ENCODE data around the gene NTM. TPM values are rescaled to one million over a fixed set of nuclear protein-coding genes. Genes with fewer than 3 reads are reported as not detected.

Gene NTM
- total RNA-seq, 4 donors from 2014 or later: 0.78 to 1.1 (median 0.88) TPM; not detected in 1

GRCh38 chr11:131924457-131925201, 554.2 kb downstream of the NTM start:
- intact Hi-C loops (cut with DNase I): no loop called here
- H3K36me3 ChIP-seq: no peaks in the 10 kb centered on the region
- H3K27ac ChIP-seq: no peak overlapping the region
- no peaks in the 10 kb centered on the region for H3K27me3 ChIP-seq
- H3K9me3 ChIP-seq: no peaks in the 10 kb centered on the region
- H3K4me3 ChIP-seq (replicated peaks in 1 of 3): no peak overlapping the region
- no peaks in the 10 kb centered on the region for H3K4me1 ChIP-seq
- no peak for DNase-seq
- TF ChIP-seq POLR2A (IDR thresholded peaks at IDR 0.05) (no peak), CTCF (IDR thresholded peaks at IDR 0.05) (no peak)
- WGBS, 2 donors: 36 to 39% methylated on average over 4 of the region's 4 CpGs

- intact Hi-C loops (cut with DNase I): no loop called here
- Histone ChIP-seq H3K4me1 (no peaks in the 10 kb centered on the region), H3K27ac (no peak overlapping the region), H3K9me3 (no peaks in the 10 kb centered on the region), H3K36me3 (no peaks in the 10 kb centered on the region), H3K27me3 (no peaks in the 10 kb centered on the region), H3K4me3 (replicated peaks in 1 of 3) (no peak overlapping the region)
- DNase-seq: no peak
- TF ChIP-seq CTCF (IDR thresholded peaks at IDR 0.05) (no peak), POLR2A (IDR thresholded peaks at IDR 0.05) (no peak)
- 91 to 99% methylated on average over 4 of the region's 4 CpGs for WGBS, 2 donors
These were observed 555.4 kb downstream of the NTM start for GRCh38 chr11:131925829-131926228.

- no peak for DNase-seq
- no peak overlapping the region for H3K27ac ChIP-seq
- no peaks in the 10 kb centered on the region for H3K36me3 ChIP-seq
- WGBS, 2 donors: 78 to 80% methylated on average over 11 of the region's 11 CpGs
- no peaks in the 10 kb centered on the region for H3K4me1 ChIP-seq
- no peak overlapping the region for H3K4me3 ChIP-seq (replicated peaks in 1 of 3)
- TF ChIP-seq CTCF (IDR thresholded peaks at IDR 0.05) (no peak), POLR2A (IDR thresholded peaks at IDR 0.05) (no peak)
- H3K27me3 ChIP-seq: no peaks in the 10 kb centered on the region
- H3K9me3 ChIP-seq: no peaks in the 10 kb centered on the region
- intact Hi-C loops (cut with DNase I): no loop called here
These were observed 558.6 kb downstream of the NTM start for GRCh38 chr11:131928992-131929391.

- 73 to 85% methylated on average over 13 of the region's 13 CpGs for WGBS, 2 donors
- H3K27me3 ChIP-seq: no peaks in the 10 kb centered on the region
These were observed 562.3 kb downstream of the NTM start for GRCh38 chr11:131932584-131933325.

GRCh38 chr11:131934006-131934405, 563.6 kb downstream of the NTM start:
- Histone ChIP-seq H3K27me3 (no peaks in the 10 kb centered on the region), H3K4me3 (replicated peaks in 1 of 3) (no peak overlapping the region), H3K9me3 (no peaks in the 10 kb centered on the region), H3K36me3 (no peaks in the 10 kb centered on the region), H3K27ac (no peak overlapping the region), H3K4me1 (no peaks in the 10 kb centered on the region)
- no peak for TF ChIP-seq CTCF (IDR thresholded peaks at IDR 0.05)
- TF ChIP-seq POLR2A (IDR thresholded peaks at IDR 0.05): no peak
- WGBS, 2 donors: 74 to 90% methylated on average over 4 of the region's 4 CpGs
- DNase-seq: no peak
- intact Hi-C loops (cut with DNase I): no loop called here

More at GRCh38 chr11:131932584-131933325, 562.3 kb downstream of the NTM start:
- no peak overlapping the region for H3K27ac ChIP-seq
- no peaks in the 10 kb centered on the region for H3K4me1 ChIP-seq
- no peak overlapping the region for H3K4me3 ChIP-seq (replicated peaks in 1 of 3)
- TF ChIP-seq POLR2A (IDR thresholded peaks at IDR 0.05): no peak
- H3K36me3 ChIP-seq: no peaks in the 10 kb centered on the region
- intact Hi-C loops (cut with DNase I): no loop called here
- DNase-seq: no peak
- H3K9me3 ChIP-seq: no peaks in the 10 kb centered on the region
